ENCODE measurements around the gene GRM5.

DNA sequence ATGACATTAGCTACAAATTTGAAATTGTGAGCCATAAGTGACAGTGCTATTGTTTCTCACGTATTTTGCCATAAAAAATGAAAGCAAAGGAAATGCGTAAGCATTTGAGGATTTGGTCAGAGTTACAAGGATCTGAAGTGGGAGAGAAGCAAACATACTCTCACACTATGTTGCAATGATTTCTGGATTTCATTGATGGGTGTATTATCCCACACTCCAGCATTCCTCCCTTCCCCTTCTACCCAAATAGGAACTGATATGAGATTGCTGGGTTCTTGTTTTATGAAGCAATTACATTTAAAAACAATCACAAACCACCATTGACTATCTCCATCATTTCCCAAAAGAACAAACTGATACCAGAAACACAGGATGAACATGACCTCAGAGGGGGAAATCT is 414.2 kb downstream of the GRM5 start:
- TF ChIP-seq, protein P1, sequence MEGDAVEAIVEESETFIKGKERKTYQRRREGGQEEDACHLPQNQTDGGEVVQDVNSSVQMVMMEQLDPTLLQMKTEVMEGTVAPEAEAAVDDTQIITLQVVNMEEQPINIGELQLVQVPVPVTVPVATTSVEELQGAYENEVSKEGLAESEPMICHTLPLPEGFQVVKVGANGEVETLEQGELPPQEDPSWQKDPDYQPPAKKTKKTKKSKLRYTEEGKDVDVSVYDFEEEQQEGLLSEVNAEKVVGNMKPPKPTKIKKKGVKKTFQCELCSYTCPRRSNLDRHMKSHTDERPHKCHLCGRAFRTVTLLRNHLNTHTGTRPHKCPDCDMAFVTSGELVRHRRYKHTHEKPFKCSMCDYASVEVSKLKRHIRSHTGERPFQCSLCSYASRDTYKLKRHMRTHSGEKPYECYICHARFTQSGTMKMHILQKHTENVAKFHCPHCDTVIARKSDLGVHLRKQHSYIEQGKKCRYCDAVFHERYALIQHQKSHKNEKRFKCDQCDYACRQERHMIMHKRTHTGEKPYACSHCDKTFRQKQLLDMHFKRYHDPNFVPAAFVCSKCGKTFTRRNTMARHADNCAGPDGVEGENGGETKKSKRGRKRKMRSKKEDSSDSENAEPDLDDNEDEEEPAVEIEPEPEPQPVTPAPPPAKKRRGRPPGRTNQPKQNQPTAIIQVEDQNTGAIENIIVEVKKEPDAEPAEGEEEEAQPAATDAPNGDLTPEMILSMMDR (IDR thresholded peaks at IDR 0.05), result no peak
- no peak for TF ChIP-seq ZFX (IDR thresholded peaks at IDR 0.05; ENCODE audit: borderline replicate concordance)
